WERI-Rb-1 (cell line): ENCODE measurements around the gene FOXO4.

Experiments
- DNase-seq: peaks from one replicate; pipeline ENCODE4 v3.0.0-alpha.2; 2020
- H3K27ac ChIP-seq: fragments of 250-450 bp; sonication (Bioruptor Pico); 2 replicates; pipeline ENCODE4 v1.5.1; 2020; ENCODE audit warnings: mild to moderate bottlenecking, moderate library complexity
- H3K27me3 ChIP-seq: fragments of 250-450 bp; sonication (Bioruptor Pico); 2 replicates; pipeline ENCODE4 v1.5.1; 2021; ENCODE audit warnings: mild to moderate bottlenecking, low read depth, moderate library complexity; ENCODE audit not compliant: insufficient read depth, severe bottlenecking
- H3K36me3 ChIP-seq: fragments of 250-450 bp; sonication (Bioruptor Pico); 2 replicates; pipeline ENCODE4 v1.5.1; 2020; ENCODE audit warnings: mild to moderate bottlenecking, moderate library complexity
- H3K4me3 ChIP-seq: 2 replicates; pipeline ENCODE4 v1.5.1; 2011; ENCODE audit warnings: low read depth, mild to moderate bottlenecking, control low read depth, low read length
- H3K9me3 ChIP-seq: fragments of 250-450 bp; sonication (Bioruptor Pico); 2 replicates; pipeline ENCODE4 v1.5.1; 2021; ENCODE audit warnings: mild to moderate bottlenecking, moderate library complexity; ENCODE audit not compliant: severe bottlenecking
- TF ChIP-seq, protein P1 (sequence below): IDR thresholded peaks from 2 replicates; pipeline ENCODE4 v1.5.1; 2011; ENCODE audit warnings: low read depth, mild to moderate bottlenecking, control low read depth, inconsistent platforms, low read length

FOXO4 gene

GRCh38 chrX:71100581-71101505 lies 5.2 kb downstream of the FOXO4 start:
- TF ChIP-seq, protein P1, sequence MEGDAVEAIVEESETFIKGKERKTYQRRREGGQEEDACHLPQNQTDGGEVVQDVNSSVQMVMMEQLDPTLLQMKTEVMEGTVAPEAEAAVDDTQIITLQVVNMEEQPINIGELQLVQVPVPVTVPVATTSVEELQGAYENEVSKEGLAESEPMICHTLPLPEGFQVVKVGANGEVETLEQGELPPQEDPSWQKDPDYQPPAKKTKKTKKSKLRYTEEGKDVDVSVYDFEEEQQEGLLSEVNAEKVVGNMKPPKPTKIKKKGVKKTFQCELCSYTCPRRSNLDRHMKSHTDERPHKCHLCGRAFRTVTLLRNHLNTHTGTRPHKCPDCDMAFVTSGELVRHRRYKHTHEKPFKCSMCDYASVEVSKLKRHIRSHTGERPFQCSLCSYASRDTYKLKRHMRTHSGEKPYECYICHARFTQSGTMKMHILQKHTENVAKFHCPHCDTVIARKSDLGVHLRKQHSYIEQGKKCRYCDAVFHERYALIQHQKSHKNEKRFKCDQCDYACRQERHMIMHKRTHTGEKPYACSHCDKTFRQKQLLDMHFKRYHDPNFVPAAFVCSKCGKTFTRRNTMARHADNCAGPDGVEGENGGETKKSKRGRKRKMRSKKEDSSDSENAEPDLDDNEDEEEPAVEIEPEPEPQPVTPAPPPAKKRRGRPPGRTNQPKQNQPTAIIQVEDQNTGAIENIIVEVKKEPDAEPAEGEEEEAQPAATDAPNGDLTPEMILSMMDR = no peak
- no peak overlapping the region for H3K27ac ChIP-seq
- no peak overlapping the region for H3K4me3 ChIP-seq
- H3K27me3 ChIP-seq = peaks cover 20% of the 10 kb centered on the region
- no peak for DNase-seq
- no peaks in the 10 kb centered on the region for H3K36me3 ChIP-seq
- H3K9me3 ChIP-seq = no peaks in the 10 kb centered on the region

DNA sequence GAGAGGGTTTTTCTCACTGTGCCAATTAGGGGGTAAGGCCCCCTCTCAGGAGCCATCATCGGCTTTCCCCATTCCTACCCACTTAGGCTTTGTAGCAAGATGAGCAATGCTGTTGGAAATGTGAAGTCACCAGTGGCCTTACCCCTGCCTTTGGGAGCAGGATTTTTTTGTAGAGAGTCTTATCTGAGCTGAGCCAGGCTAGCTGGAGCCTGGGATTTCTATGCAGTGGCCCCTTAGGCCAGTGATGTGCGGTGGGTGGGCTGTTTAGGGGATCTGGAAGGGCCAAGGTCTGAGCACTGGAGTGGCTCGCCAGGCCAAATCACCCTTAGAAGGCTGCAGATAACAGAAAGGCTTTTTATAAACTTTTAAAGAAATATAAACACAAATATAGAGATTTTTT lies 6.6 kb downstream of the FOXO4 start:
- no peak for DNase-seq
- TF ChIP-seq, protein P1 = no peak
- H3K27me3 ChIP-seq = peaks cover 12% of the 10 kb centered on the region

GRCh38 chrX:71103110-71103983 lies 7.7 kb downstream of the FOXO4 start:
- peak overlapping the region; percentile 70 for H3K27ac ChIP-seq
- no peaks in the 10 kb centered on the region for H3K9me3 ChIP-seq
- H3K27me3 ChIP-seq = peaks cover 8% of the 10 kb centered on the region
- TF ChIP-seq, protein P1 = no peak
- no peaks in the 10 kb centered on the region for H3K36me3 ChIP-seq
- peak; percentile 75 for DNase-seq
- no peak overlapping the region for H3K4me3 ChIP-seq

More for the DNA sequence above, 6.6 kb downstream of the FOXO4 start:
- no peaks in the 10 kb centered on the region for H3K9me3 ChIP-seq
- H3K4me3 ChIP-seq = no peak overlapping the region
- no peaks in the 10 kb centered on the region for H3K36me3 ChIP-seq
- H3K27ac ChIP-seq = peak overlapping the region; percentile 70

DNA sequence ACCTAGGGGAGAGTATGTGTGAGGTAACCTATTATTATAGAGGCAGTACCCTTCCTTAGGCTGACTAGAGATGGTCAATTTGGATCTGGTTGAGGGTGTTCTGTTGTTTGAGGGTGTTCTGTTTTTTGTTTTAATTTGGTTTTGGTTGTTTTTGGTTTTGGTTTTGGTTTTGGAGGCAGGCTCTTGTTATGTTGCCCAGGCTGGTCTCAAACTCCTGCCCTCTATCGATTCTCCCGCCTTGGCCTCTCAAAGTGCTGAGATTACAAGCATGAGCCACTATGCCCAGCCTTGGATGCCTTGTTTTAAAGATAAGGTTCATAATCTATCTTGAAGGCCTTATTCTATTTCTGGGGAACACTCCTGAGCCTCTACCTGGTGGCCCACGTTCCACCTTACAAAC lies 10.0 kb downstream of the FOXO4 start:
- Histone ChIP-seq H3K27ac (no peak overlapping the region), H3K27me3 (no peaks in the 10 kb centered on the region), H3K9me3 (no peaks in the 10 kb centered on the region)

DNA sequence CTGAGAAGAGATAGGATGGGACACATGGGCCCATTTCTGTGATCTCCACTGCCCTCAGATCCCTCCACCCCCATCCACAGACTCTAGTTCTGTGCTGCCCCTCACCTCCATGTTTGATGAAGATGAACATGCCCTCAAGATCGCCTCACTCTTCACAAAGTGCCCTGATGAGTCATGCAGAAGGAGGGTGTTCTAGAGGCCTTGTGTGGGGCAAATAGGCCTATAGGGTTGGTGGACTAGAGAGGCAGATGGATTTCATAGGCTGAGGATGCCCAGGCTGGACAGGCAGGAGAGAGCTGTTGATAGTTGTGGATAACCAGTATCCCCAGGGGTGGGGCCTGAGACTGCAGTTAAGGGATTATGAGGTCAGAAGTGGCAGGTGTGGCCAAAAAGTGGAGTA lies 10.8 kb downstream of the FOXO4 start, which contains the start of gene CXorf65:
Gene CXorf65 (minus strand): TSS at position 314 of the 400 bp plus-strand sequence. CDS start 184 bp downstream, at position 130.
- Histone ChIP-seq H3K4me3 (no peak within 1 kb of the TSS), H3K9me3 (no peaks in the 10 kb centered on the region), H3K27ac (no peak within 1 kb of the TSS), H3K36me3 (no peaks in the 10 kb centered on the region), H3K27me3 (no peaks in the 10 kb centered on the region)
- no peak for DNase-seq
- TF ChIP-seq, protein P1 = no peak

More for the DNA sequence above, 10.0 kb downstream of the FOXO4 start:
- Histone ChIP-seq H3K36me3 (no peaks in the 10 kb centered on the region), H3K4me3 (no peak overlapping the region)
- TF ChIP-seq, protein P1 = no peak
- DNase-seq = no peak
